Mesodermal cell (in vitro differentiated cells): ENCODE results near the gene EFNA5.

Experiments
- H3K27ac ChIP-seq: 2 replicates; pipeline ENCODE4 v1.7.0; 2013; ENCODE audit warnings: mild to moderate bottlenecking, low read depth, low read length, moderate library complexity; ENCODE audit not compliant: severe bottlenecking
- H3K36me3 ChIP-seq: 2 replicates; pipeline ENCODE4 v1.7.1; 2013; ENCODE audit warnings: mild to moderate bottlenecking, low read length, moderate library complexity; ENCODE audit not compliant: control insufficient read depth, insufficient read depth
- H3K4me1 ChIP-seq: one replicate; pipeline ENCODE4 v1.7.1; 2013; ENCODE audit warnings: mild to moderate bottlenecking, low read length; ENCODE audit not compliant: insufficient read depth, control insufficient read depth, poor library complexity, severe bottlenecking
- H3K4me3 ChIP-seq: 2 replicates; pipeline ENCODE4 v1.7.0; 2013; ENCODE audit warnings: low read length, control low read depth, mild to moderate bottlenecking; ENCODE audit not compliant: insufficient read depth, poor library complexity, severe bottlenecking; ENCODE audit errors: extremely low read depth
- H3K9me3 ChIP-seq: 2 replicates; pipeline ENCODE4 v1.7.1; 2013; ENCODE audit warnings: mild to moderate bottlenecking, low read length, moderate library complexity; ENCODE audit not compliant: control insufficient read depth
- WGBS, 2 experiments: methylation state at CpG; one replicate each; pipeline ENCODE4 v1.1.5; 2013; ENCODE audit warnings: missing lambda C conversion rate in 2 of 2; ENCODE audit not compliant: insufficient coverage in 2 of 2; 5-methylcytosine and 5-hydroxymethylcytosine counted together

The EFNA5 gene

DNA sequence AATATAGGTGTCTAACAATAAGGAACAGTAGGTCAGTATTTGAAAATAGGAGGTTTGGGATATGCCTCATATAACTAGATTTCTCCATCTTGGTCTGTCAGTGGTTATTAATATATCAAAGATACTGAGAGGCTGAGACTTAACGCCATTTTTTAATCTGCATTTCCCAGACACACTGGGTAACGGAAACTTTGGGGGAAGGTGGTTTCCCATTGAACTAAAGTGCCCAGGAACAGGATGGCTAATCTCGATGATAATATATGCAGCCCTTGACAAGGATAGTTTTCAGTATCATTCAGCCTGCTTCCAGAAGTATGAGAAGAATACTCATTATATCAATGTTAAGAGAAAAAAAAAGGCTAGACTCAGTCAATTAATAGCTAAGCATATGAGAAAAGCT is 30.7 kb downstream of the EFNA5 start:
- Histone ChIP-seq H3K27ac (no peak overlapping the region), H3K9me3 (no peaks in the 10 kb centered on the region), H3K36me3 (no peaks in the 10 kb centered on the region), H3K4me3 (no peak overlapping the region), H3K4me1 (no peaks in the 10 kb centered on the region)
- 84% methylated on average over 2 of the region's 3 CpGs; no CpG with 5 or more reads in 1 of the 2 experiments for WGBS, 2 experiments

DNA sequence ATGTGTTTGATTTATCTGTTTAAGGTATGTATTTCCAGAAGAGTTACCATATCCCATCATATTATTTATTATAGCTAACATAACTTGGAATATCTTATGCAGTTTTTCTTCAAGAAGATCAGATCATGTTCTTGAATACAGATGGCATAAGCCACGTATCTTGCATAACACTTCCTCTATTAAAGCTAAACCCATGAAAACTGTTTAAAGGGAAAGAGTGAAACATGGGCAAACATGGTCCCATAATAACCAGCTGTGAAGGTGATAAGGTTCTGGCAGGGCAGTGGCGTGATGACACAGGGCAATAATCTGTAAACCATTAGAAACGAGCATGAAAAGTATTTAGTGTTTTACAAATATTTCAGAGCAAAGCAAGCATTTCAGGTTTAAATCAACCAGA is 34.2 kb downstream of the EFNA5 start:
- Histone ChIP-seq H3K4me1 (no peaks in the 10 kb centered on the region), H3K27ac (no peak overlapping the region), H3K9me3 (no peaks in the 10 kb centered on the region), H3K4me3 (no peak overlapping the region), H3K36me3 (no peaks in the 10 kb centered on the region)
- 100% methylated on average over 1 of the region's 3 CpGs; no CpG with 5 or more reads in 1 of the 2 experiments for WGBS, 2 experiments

DNA sequence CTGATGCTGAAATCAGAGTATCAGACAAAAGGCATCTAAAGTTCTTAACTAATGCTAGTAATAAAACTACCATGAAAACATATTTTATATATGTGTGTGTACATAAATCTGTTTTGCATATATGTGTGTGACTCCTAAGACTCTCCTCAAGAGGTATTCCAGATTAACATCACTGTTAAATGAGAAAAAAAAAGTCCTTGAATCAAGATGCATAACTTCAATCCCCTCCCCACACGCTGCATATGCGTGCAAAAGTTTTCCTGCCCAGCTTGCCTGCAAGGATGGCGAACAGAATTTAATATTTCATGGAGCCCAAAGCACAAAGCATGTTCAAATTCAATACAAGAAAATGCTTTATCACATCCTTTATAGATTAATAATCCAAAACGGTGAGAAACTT is 34.7 kb downstream of the EFNA5 start:
- 97 to 100% methylated on average over 3 of the region's 4 CpGs for WGBS, 2 experiments
- Histone ChIP-seq H3K36me3 (no peaks in the 10 kb centered on the region), H3K27ac (no peak overlapping the region), H3K9me3 (no peaks in the 10 kb centered on the region), H3K4me1 (no peaks in the 10 kb centered on the region), H3K4me3 (no peak overlapping the region)

DNA sequence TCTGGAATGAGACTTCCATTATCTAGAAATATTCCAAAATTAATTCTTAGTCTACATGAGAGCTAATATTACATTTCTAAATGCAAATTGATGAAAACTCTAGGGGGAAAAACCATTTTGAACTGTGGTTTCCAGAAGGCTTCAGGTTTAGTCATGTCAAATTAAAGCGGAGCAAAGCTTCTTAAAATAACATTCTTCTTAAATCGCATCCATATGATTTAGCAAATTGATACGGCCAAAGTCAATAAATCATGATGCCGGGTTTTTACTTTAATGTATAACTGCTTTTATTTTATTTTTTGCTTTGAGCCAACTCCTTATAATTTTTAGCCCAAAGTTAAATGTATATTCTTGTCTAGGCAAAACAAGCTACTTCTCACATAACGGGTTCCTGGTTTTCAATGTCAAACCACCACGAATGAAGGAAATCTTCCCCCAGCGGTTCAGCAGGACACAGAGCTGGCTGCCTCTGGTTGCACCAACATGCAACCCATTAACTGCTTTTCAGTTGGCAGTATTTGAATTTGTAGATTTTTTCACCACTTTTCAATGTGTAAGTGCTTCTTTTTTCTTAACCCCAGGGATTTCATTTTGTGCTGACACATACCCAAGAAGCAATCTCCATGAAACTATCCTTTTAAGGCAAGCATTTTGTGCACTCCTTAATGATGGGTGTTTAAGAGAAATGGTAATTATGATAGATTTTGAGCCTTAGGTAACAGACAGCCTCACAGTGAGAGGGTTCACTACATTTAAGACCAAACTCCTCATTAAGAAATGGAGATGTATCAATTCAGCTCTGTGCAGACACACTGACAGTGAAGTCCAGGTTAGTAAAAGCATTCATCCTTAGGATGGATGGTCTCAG is 35.5 kb downstream of the EFNA5 start:
- Histone ChIP-seq H3K4me1 (no peaks in the 10 kb centered on the region), H3K9me3 (no peaks in the 10 kb centered on the region), H3K27ac (no peak overlapping the region), H3K4me3 (no peak overlapping the region), H3K36me3 (no peaks in the 10 kb centered on the region)
- WGBS, 2 experiments = 58 to 83% methylated on average over 3 of the region's 7 CpGs

GRCh38 chr5:107633171-107633901 is 37.4 kb downstream of the EFNA5 start:
- 77 to 88% methylated on average over 3 to 4 of the region's 11 CpGs for WGBS, 2 experiments
- Histone ChIP-seq H3K4me3 (no peak overlapping the region), H3K36me3 (no peaks in the 10 kb centered on the region), H3K9me3 (no peaks in the 10 kb centered on the region), H3K27ac (no peak overlapping the region), H3K4me1 (no peaks in the 10 kb centered on the region)

DNA sequence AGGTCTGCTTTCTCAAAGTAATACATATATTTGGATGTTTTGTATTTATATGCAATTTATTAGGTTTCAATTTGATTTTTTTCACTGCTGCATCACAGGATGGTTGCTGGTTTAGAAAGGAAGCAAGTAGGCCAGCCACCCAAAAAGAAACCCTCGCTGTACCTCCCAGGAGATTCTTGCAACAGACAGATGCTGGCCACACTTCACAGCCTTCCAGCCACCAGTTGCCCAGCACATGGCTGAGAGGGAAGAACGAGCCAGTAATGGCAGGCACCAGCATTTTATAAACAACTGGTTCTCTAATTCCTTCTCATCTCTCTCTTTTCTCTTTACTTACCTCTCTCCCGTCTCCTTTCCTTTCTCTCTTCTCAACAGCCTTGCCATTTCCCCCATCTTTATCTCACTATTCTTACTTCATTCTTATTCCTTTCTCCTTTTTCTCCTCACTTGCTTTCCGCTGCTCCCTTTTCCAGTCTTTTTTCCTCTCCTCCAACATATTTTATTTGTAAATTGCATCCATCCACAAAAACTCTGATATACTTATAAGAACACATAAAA is 38.9 kb downstream of the EFNA5 start:
- Histone ChIP-seq H3K9me3 (no peaks in the 10 kb centered on the region), H3K27ac (no peak overlapping the region), H3K4me3 (no peak overlapping the region), H3K4me1 (no peaks in the 10 kb centered on the region), H3K36me3 (no peaks in the 10 kb centered on the region)
- WGBS, 2 experiments = 82 to 85% methylated on average over 4 of the region's 4 CpGs

DNA sequence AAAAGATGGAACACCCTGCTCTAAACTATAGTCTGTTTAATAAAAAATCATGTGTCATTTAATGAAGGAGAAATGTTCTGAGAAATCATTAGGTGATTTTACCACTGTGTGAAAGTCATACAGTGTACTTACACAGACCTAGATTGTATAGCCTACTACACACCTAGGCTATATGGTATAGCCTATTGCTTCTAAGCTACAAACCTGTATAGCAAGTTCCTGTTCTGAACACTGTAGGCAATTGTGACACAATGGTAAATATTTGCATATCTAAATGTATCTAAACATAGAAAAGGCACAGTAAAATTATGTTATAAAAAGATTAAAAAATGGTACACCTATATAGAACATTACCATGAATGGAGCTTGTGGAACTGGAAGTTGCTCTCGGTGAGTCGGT is 40.6 kb downstream of the EFNA5 start:
- WGBS, 2 experiments = no CpG with 5 or more reads among the region's 2 CpGs
- no peak overlapping the region for H3K4me3 ChIP-seq

GRCh38 chr5:107624235-107624634 is 46.5 kb downstream of the EFNA5 start:
- Histone ChIP-seq H3K36me3 (no peaks in the 10 kb centered on the region), H3K4me1 (no peaks in the 10 kb centered on the region), H3K9me3 (no peaks in the 10 kb centered on the region), H3K27ac (no peak overlapping the region), H3K4me3 (no peak overlapping the region)
- WGBS, 2 experiments = no CpG with 5 or more reads among the region's 1 CpG

More for the DNA sequence above, 40.6 kb downstream of the EFNA5 start:
- Histone ChIP-seq H3K36me3 (no peaks in the 10 kb centered on the region), H3K9me3 (no peaks in the 10 kb centered on the region), H3K4me1 (no peaks in the 10 kb centered on the region), H3K27ac (no peak overlapping the region)

DNA sequence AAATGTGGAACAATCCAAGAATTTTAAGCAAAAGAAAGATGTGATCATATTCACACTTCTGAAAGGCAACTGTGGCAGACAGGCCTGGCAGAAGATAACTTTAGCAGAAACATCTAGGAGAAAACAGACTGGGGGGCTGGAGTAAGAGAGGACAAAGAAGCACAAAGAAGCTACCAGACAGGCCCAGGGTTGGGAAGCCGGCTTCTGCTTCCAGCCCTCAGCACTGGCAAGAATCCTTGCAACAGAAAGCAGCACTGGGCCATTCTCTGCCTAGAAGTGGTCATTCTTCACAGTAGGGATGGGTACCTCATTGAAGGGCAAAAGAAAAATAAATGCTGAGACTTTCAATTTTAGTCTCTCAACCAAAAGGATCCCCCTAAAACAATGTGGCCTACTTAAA is 49.6 kb downstream of the EFNA5 start:
- no peaks in the 10 kb centered on the region for H3K36me3 ChIP-seq
- H3K9me3 ChIP-seq = no peaks in the 10 kb centered on the region
- H3K27ac ChIP-seq = no peak overlapping the region
- H3K4me3 ChIP-seq = no peak overlapping the region
- whole genome bisulfite sequencing, 2 experiments = no CpG with 5 or more reads among the region's 1 CpG
- peaks cover 17% of the 10 kb centered on the region for H3K4me1 ChIP-seq

- peaks cover 25% of the 10 kb centered on the region for H3K4me1 ChIP-seq
- WGBS, 2 experiments = 62 to 83% methylated on average over 1 to 2 of the region's 2 CpGs
- H3K4me3 ChIP-seq = no peak overlapping the region
- H3K36me3 ChIP-seq = no peaks in the 10 kb centered on the region
- H3K27ac ChIP-seq = no peak overlapping the region
- no peaks in the 10 kb centered on the region for H3K9me3 ChIP-seq
Measured at GRCh38 chr5:107619781-107620180, 51.0 kb downstream of the EFNA5 start.
